ENCODE results near the gene CYP3A4. TPM values are rescaled to one million over a fixed set of nuclear protein-coding genes. Genes with fewer than 3 reads are reported as not detected.
"Not testable (repeated sequence)": the region's sequence is repeated elsewhere in the genome, so short reads cannot be mapped to it uniquely, and the experiment has no call there.

The CYP3A4 gene
- total RNA-seq, 1 donor from 2014 or later, result not detected

DNA sequence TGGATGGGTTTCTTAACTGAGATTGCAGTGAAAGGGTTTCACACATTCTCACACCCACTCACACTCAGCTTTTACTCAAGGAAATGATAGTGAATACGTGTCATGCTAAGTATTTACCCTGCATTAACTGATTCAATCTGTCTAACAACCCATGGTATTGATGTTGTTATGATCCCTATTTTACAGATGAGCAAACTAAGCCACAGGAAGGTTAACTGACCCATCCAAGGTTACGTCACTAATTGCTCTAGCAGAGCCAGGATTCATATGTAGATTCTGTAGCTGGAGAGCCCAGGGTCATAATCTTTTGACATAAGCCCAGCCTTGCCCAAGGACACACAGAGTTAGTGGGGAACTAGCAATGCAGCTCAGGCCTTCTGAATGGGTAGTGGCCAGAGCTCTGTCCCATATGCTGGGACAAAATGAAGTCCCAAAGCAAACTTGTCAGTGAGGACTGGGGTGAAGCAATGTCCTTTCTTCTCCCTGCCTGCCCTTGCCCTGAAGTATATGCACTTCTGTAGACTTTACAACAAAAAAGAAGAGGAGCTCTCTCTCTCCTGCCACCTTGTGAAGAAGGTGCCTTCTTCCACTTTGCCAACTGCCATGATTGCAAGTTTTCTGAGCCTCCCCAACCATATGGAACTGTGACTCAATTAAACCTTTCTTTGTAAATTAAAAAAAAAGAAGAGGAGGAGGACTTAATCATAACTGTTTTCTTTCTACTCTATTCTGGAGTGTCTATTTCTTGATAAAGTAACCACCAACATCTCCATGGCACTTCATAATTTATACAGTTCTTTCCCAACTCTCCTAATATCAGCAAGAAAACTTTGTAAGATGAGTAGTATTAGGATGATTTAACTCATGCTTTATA, 44.0 kb downstream of the CYP3A4 start:
- Mint-ChIP-seq H3K9me3 (no peaks in the 10 kb centered on the region), H3K27ac (no peak overlapping the region), H3K27me3 (peaks cover 35% of the 10 kb centered on the region), H3K4me3 (no peak overlapping the region), H3K36me3 (ENCODE audit: low read depth) (no peaks in the 10 kb centered on the region), H3K4me1 (no peaks in the 10 kb centered on the region)
- TF ChIP-seq, protein P1, sequence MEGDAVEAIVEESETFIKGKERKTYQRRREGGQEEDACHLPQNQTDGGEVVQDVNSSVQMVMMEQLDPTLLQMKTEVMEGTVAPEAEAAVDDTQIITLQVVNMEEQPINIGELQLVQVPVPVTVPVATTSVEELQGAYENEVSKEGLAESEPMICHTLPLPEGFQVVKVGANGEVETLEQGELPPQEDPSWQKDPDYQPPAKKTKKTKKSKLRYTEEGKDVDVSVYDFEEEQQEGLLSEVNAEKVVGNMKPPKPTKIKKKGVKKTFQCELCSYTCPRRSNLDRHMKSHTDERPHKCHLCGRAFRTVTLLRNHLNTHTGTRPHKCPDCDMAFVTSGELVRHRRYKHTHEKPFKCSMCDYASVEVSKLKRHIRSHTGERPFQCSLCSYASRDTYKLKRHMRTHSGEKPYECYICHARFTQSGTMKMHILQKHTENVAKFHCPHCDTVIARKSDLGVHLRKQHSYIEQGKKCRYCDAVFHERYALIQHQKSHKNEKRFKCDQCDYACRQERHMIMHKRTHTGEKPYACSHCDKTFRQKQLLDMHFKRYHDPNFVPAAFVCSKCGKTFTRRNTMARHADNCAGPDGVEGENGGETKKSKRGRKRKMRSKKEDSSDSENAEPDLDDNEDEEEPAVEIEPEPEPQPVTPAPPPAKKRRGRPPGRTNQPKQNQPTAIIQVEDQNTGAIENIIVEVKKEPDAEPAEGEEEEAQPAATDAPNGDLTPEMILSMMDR (IDR thresholded peaks at IDR 0.05), result no peak
- ChIA-PET CTCF (no interaction called here), POLR2A (no interaction called here)
- intact Hi-C loops (cut with micrococcal nuclease), result no loop called here
- ATAC-seq (ENCODE audit: low read depth) (no peak), DNase-seq (no peak)

DNA sequence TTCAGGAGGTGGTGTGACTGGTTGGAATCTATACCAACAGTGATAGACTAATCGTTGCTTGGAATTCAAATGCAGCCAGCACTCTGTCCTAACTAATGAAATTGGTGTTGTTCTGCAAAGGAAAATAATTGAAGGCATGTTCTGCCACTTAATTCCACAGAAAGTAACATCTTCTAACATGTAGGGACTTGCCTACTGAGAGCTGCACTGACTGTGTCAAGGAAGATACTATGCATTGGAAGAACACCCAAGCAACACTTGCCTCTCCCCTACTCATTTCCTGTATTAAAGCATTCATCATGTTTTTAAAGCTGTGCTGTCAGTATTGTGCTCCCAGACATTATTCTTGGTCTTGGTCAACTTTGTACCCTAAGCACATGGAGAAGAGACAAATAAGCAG, 46.3 kb downstream of the CYP3A4 start:
- no peak overlapping the region for H3K4me3 Mint-ChIP-seq
- peaks cover 19% of the 10 kb centered on the region for H3K27me3 Mint-ChIP-seq
- H3K9me3 Mint-ChIP-seq, result no peaks in the 10 kb centered on the region
- TF ChIP-seq, protein P1 (IDR thresholded peaks at IDR 0.05), result no peak
- H3K4me1 Mint-ChIP-seq, result no peaks in the 10 kb centered on the region
- POLR2A ChIA-PET, result no interaction called here
- intact Hi-C loops (cut with micrococcal nuclease), result no loop called here
- ATAC-seq (ENCODE audit: low read depth) (no peak), DNase-seq (no peak)
- CTCF ChIA-PET, result no interaction called here
- no peaks in the 10 kb centered on the region for H3K36me3 Mint-ChIP-seq (ENCODE audit: low read depth)
- H3K27ac Mint-ChIP-seq, result no peak overlapping the region

- ATAC-seq (ENCODE audit: low read depth); H3K9me3 Mint-ChIP-seq; H3K4me1 Mint-ChIP-seq; H3K27ac Mint-ChIP-seq; DNase-seq; intact Hi-C loops (cut with micrococcal nuclease); POLR2A ChIA-PET; H3K36me3 Mint-ChIP-seq (ENCODE audit: low read depth); CTCF ChIA-PET; H3K4me3 Mint-ChIP-seq: not testable (repeated sequence)
- peaks cover 13% of the 10 kb centered on the region for H3K27me3 Mint-ChIP-seq
Measured at GRCh38 chr7:99736667-99737066, 47.3 kb downstream of the CYP3A4 start.

- DNase-seq (no peak), ATAC-seq (ENCODE audit: low read depth) (no peak)
- peaks cover 6% of the 10 kb centered on the region for H3K27me3 Mint-ChIP-seq
- ChIA-PET CTCF (no interaction called here), POLR2A (no interaction called here)
- intact Hi-C loops (cut with micrococcal nuclease), result no loop called here
- no peaks in the 10 kb centered on the region for H3K9me3 Mint-ChIP-seq
- TF ChIP-seq, protein P1 (IDR thresholded peaks at IDR 0.05), result no peak
- H3K4me1 Mint-ChIP-seq, result no peaks in the 10 kb centered on the region
- H3K4me3 Mint-ChIP-seq, result no peak within 1 kb of the TSS
- no peak within 1 kb of the TSS for H3K27ac Mint-ChIP-seq
- H3K36me3 Mint-ChIP-seq (ENCODE audit: low read depth), result no peaks in the 10 kb centered on the region
Measured at GRCh38 chr7:99734987-99735386, 49.0 kb downstream of the CYP3A4 start, which contains the start of gene CYP3A7. Gene CYP3A7 (minus strand): TSS chr7:99735196. CDS start chr7:99735093, 103 bp downstream.

DNA sequence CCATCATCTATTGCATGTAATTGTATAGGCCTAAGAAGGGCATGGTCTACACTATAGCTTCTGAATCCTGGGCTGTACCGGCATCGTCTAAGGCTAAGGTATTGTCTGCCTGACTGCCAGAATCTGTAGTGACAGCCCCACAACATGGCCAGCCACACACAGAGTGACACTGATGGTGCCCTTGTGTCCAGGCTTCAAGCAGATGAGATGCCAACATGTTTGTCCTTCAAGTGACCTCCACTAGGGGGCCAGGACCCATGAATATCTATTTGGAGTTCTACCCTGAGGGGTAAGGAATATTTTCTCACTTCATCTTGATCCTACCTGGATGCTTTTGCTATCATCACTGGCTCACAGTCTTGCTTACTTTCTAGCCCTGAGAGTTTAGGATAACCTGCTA, 50.5 kb downstream of the CYP3A4 start:
- ChIA-PET POLR2A (no interaction called here), CTCF (no interaction called here)
- TF ChIP-seq, protein P1 (IDR thresholded peaks at IDR 0.05), result no peak
- DNase-seq, result no peak
- H3K27ac Mint-ChIP-seq, result no peak overlapping the region
- intact Hi-C loops (cut with micrococcal nuclease), result no loop called here
- H3K4me1 Mint-ChIP-seq, result no peaks in the 10 kb centered on the region
- H3K9me3 Mint-ChIP-seq, result no peaks in the 10 kb centered on the region
- H3K27me3 Mint-ChIP-seq, result peaks cover 6% of the 10 kb centered on the region
- no peak overlapping the region for H3K4me3 Mint-ChIP-seq
- no peaks in the 10 kb centered on the region for H3K36me3 Mint-ChIP-seq (ENCODE audit: low read depth)
- ATAC-seq (ENCODE audit: low read depth), result no peak
